Prostate gland (tissue), 2 donors: ENCODE results near the gene NUP133.

ENCODE experiments used
- POLR2A ChIP-seq: fragments of 450-650 bp; IDR thresholded peaks from one replicate; pipeline ENCODE4 v1.6.1; 2016; ENCODE audit warnings: antibody characterized with exemption, mild to moderate bottlenecking
- POLR2AphosphoS5 ChIP-seq: sonication (generic); formaldehyde crosslinking; IDR thresholded peaks from one replicate; pipeline ENCODE4 v1.6.1; 2017; ENCODE audit warnings: antibody characterized with exemption
- TF ChIP-seq, protein P1 (sequence below), 4 experiments: fragments of 200-600 bp in 2 of 4; fragments of 450-650 bp in 2 of 4; sonication (generic) in 2 of 4; IDR thresholded peaks; 1 replicate in 3 of 4; 2 replicates in 1 of 4; pipeline ENCODE4 v1.5.1; 2016 to 2019; ENCODE audit warnings: antibody characterized with exemption in 4 of 4, mild to moderate bottlenecking in 2 of 4, moderate library complexity in 2 of 4

DNA sequence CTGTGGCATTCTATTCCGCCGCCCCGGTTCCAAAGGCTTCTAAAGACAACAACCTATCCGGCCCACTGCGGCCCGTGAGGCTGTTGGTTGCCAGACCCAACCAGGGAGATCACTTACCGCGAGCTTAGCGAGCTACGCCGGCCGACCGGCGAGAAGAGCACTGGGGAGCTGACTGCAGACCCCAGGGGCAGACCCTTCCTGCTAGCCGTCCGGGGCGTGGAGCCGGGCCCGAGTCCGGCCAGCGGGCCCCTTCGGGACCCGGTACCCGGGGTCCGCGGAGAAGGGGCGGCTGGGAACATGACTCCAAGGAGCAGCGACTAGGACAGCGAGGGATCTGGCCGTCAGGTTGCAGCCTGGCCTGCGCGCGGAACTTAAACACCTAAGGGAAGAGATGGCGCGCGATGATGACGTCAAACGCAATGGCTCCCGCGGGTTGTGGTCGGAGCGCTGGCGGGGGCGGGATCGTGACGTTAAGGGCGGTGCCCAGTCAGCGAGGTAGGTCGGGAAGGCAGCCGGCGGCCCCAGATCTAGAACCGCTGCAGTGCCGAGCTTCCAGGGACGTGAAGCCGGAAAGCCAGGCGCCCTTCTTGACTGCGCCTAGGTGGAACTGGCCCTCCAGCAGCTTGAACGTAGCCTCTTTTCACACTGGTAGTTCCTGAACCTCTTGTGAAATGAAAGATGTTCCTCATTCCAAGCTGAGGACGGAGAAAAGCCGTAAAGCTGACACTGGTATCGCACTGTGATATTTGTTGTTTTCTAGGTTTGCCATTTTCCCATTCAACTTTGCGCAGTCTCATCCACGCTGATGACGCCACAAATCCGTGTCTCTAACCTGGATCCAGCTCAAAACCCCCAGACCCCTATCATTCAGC, at the start of gene NUP133:
- TF ChIP-seq, protein P1, sequence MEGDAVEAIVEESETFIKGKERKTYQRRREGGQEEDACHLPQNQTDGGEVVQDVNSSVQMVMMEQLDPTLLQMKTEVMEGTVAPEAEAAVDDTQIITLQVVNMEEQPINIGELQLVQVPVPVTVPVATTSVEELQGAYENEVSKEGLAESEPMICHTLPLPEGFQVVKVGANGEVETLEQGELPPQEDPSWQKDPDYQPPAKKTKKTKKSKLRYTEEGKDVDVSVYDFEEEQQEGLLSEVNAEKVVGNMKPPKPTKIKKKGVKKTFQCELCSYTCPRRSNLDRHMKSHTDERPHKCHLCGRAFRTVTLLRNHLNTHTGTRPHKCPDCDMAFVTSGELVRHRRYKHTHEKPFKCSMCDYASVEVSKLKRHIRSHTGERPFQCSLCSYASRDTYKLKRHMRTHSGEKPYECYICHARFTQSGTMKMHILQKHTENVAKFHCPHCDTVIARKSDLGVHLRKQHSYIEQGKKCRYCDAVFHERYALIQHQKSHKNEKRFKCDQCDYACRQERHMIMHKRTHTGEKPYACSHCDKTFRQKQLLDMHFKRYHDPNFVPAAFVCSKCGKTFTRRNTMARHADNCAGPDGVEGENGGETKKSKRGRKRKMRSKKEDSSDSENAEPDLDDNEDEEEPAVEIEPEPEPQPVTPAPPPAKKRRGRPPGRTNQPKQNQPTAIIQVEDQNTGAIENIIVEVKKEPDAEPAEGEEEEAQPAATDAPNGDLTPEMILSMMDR (IDR thresholded peaks at IDR 0.05) = peak in 1 of 4 experiments; percentile 22
- TF ChIP-seq POLR2AphosphoS5 = peak; percentile 99
- peak; percentile 97 for TF ChIP-seq POLR2A
